ENCODE data around the gene ZNF248. TPM values are rescaled to one million over a fixed set of nuclear protein-coding genes. Genes with fewer than 3 reads are reported as not detected.

Gene ZNF248
- total and polyA plus RNA-seq, 9 donors: 9.1 to 19.9 (median 17.5) TPM

- H3K27me3 ChIP-seq: no peaks in the 10 kb centered on the region
- no peak overlapping the region for H3K4me3 ChIP-seq
- DNase-seq: no peak
- H3K9me3 ChIP-seq: no peaks in the 10 kb centered on the region
- H3K36me3 ChIP-seq: no peaks in the 10 kb centered on the region
- H3K27ac ChIP-seq: no peak overlapping the region
- TF ChIP-seq CTCF (IDR thresholded peaks at IDR 0.05) (no peak), EP300 (IDR thresholded peaks at IDR 0.05) (no peak), POLR2A (IDR thresholded peaks at IDR 0.05) (no peak)
- intact Hi-C loops (cut with DNase I): loop anchor here in 1 of 4 donors (5.0 kb wide), 1 partner anchor 1186 kb away; no protein-coding TSS in a partner anchor
- WGBS, 3 donors: 94 to 96% (median 96%) methylated on average over 3 of the region's 3 CpGs
- no peaks in the 10 kb centered on the region for H3K4me1 ChIP-seq (ENCODE audit: insufficient read depth)
Measured at GRCh38 chr10:37821237-37821636, 36.2 kb downstream of the ZNF248 start.

DNA sequence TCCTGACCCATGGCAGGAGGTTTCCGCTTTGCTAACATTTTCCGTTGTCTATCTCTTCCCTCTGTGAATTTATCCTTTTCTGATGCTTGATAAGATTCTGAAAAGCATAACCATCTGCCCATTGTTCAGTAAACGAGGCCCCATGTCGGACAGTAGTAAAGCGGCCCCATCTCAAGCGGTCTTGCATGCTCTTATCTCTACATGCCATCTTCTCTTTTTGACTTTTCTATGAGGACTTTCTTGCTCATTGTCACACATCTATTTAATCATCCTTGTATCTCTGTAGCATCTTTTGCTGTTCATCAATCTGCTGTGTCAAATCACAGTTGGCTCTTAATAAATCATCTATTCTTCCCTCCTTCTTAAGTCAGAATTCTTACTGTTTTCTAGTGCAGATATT is 37.6 kb downstream of the ZNF248 start:
- H3K27me3 ChIP-seq: no peaks in the 10 kb centered on the region
- DNase-seq: no peak
- H3K4me1 ChIP-seq (ENCODE audit: insufficient read depth): no peaks in the 10 kb centered on the region
- intact Hi-C loops (cut with DNase I): loop anchor here in 1 of 4 donors (5.0 kb wide), 1 partner anchor 1188 kb away; no protein-coding TSS in a partner anchor
- H3K4me3 ChIP-seq: no peak overlapping the region
- WGBS, 3 donors: 96 to 98% (median 97%) methylated on average over 6 of the region's 6 CpGs
- H3K27ac ChIP-seq: no peak overlapping the region
- H3K9me3 ChIP-seq: no peaks in the 10 kb centered on the region
- TF ChIP-seq POLR2A (IDR thresholded peaks at IDR 0.05): no peak
- TF ChIP-seq CTCF (IDR thresholded peaks at IDR 0.05): no peak
- no peak for TF ChIP-seq EP300 (IDR thresholded peaks at IDR 0.05)
- H3K36me3 ChIP-seq: no peaks in the 10 kb centered on the region

GRCh38 chr10:37816290-37816689 is 41.1 kb downstream of the ZNF248 start:
- no peak for DNase-seq
- no peaks in the 10 kb centered on the region for H3K4me1 ChIP-seq (ENCODE audit: insufficient read depth)
- WGBS, 3 donors: 65 to 86% (median 78%) methylated on average over 6 of the region's 6 CpGs
- H3K27me3 ChIP-seq: no peaks in the 10 kb centered on the region
- no peak overlapping the region for H3K27ac ChIP-seq
- H3K4me3 ChIP-seq: no peak overlapping the region
- no peaks in the 10 kb centered on the region for H3K9me3 ChIP-seq
- no peaks in the 10 kb centered on the region for H3K36me3 ChIP-seq
- intact Hi-C loops (cut with DNase I): no loop called here
- no peak for TF ChIP-seq EP300 (IDR thresholded peaks at IDR 0.05)
- no peak for TF ChIP-seq POLR2A (IDR thresholded peaks at IDR 0.05)
- TF ChIP-seq CTCF (IDR thresholded peaks at IDR 0.05): no peak

GRCh38 chr10:37813763-37814162 is 43.6 kb downstream of the ZNF248 start:
- no peak for TF ChIP-seq EP300 (IDR thresholded peaks at IDR 0.05)
- TF ChIP-seq CTCF (IDR thresholded peaks at IDR 0.05): no peak
- no peak for TF ChIP-seq POLR2A (IDR thresholded peaks at IDR 0.05)
- H3K4me3 ChIP-seq: no peak overlapping the region
- H3K27ac ChIP-seq: no peak overlapping the region
- no peaks in the 10 kb centered on the region for H3K27me3 ChIP-seq
- no peak for DNase-seq
- 92 to 94% (median 93%) methylated on average over 3 of the region's 3 CpGs for WGBS, 3 donors
- intact Hi-C loops (cut with DNase I): no loop called here
- H3K4me1 ChIP-seq (ENCODE audit: insufficient read depth): no peaks in the 10 kb centered on the region
- no peaks in the 10 kb centered on the region for H3K9me3 ChIP-seq
- no peaks in the 10 kb centered on the region for H3K36me3 ChIP-seq
